GM23338 (cell line): Measurements from ENCODE around the gene ISOC2. TPM values are rescaled to one million over a fixed set of nuclear protein-coding genes. Genes with fewer than 3 reads are reported as not detected.
A peak's percentile ranks its signal among the peaks of the same experiment; 100 is the strongest.

Source experiments
- ATAC-seq: fragments of 200-7000 bp; cut with Tn5 transposase; 3 replicates; pipeline ENCODE4 v1.9.1; 2020
- DNase-seq: peaks from one replicate; pipeline ENCODE4 v3.0.0-alpha.2; 2015; ENCODE audit warnings: low spot score
- H2AFZ ChIP-seq: fragments of 200-600 bp; sonication (generic); 2 replicates; pipeline ENCODE4 v1.8.0; 2016; ENCODE audit warnings: antibody characterized with exemption, mild to moderate bottlenecking, moderate library complexity
- H3F3A ChIP-seq: fragments of 200-600 bp; sonication (generic); replicated peaks from 2 replicates; pipeline ENCODE4 v1.8.0; 2017; ENCODE audit warnings: antibody characterized with exemption, mixed run types, low read depth
- H3K27ac ChIP-seq: fragments of 200-600 bp; sonication (generic); 2 replicates; pipeline ENCODE4 v1.6.1; 2016; ENCODE audit warnings: low read depth
- H3K27me3 ChIP-seq: fragments of 200-600 bp; sonication (generic); 2 replicates; pipeline ENCODE4 v1.8.0; 2016; ENCODE audit warnings: mild to moderate bottlenecking, mixed run types, moderate library complexity; ENCODE audit not compliant: insufficient read depth
- H3K36me3 ChIP-seq: fragments of 200-600 bp; sonication (generic); 2 replicates; pipeline ENCODE4 v1.8.0; 2016; ENCODE audit warnings: mild to moderate bottlenecking; ENCODE audit not compliant: insufficient read depth
- H3K4me1 ChIP-seq: fragments of 200-600 bp; sonication (generic); 2 replicates; pipeline ENCODE4 v1.8.0; 2016; ENCODE audit warnings: mild to moderate bottlenecking, moderate library complexity; ENCODE audit not compliant: insufficient read depth
- H3K4me2 ChIP-seq: fragments of 200-600 bp; sonication (generic); 2 replicates; pipeline ENCODE4 v1.7.1; 2017; ENCODE audit warnings: mixed run types
- H3K4me3 ChIP-seq: fragments of 200-600 bp; sonication (generic); 2 replicates; pipeline ENCODE4 v1.6.1; 2016; ENCODE audit warnings: mixed run types
- H3K79me2 ChIP-seq: fragments of 200-600 bp; sonication (generic); replicated peaks from 2 replicates; pipeline ENCODE4 v1.8.0; 2017; ENCODE audit warnings: mild to moderate bottlenecking; ENCODE audit not compliant: insufficient read depth
- H3K9me2 ChIP-seq: fragments of 200-600 bp; sonication (generic); 2 replicates; pipeline ENCODE4 v1.8.0; 2017; ENCODE audit not compliant: insufficient read depth
- H4K20me1 ChIP-seq: fragments of 200-600 bp; sonication (generic); replicated peaks from 2 replicates; pipeline ENCODE4 v1.8.0; 2017; ENCODE audit warnings: mild to moderate bottlenecking; ENCODE audit not compliant: insufficient read depth
- H3K27ac Mint-ChIP-seq: 2 replicates; pipeline ENCODE4 v1.8.0; 2020; ENCODE audit warnings: inconsistent platforms, mild to moderate bottlenecking, moderate library complexity, mixed read lengths
- H3K27me3 Mint-ChIP-seq: 3 replicates; pipeline ENCODE4 v1.8.0; 2022; ENCODE audit warnings: low read depth, mild to moderate bottlenecking, moderate library complexity, mixed read lengths, inconsistent platforms; ENCODE audit not compliant: insufficient read depth, poor library complexity
- H3K36me3 Mint-ChIP-seq: 3 replicates; pipeline ENCODE4 v1.8.0; 2021; ENCODE audit warnings: low read depth, mild to moderate bottlenecking, inconsistent platforms, moderate library complexity, mixed read lengths
- H3K4me1 Mint-ChIP-seq: 3 replicates; pipeline ENCODE4 v1.8.0; 2020; ENCODE audit warnings: mild to moderate bottlenecking, inconsistent platforms, mixed read lengths
- H3K4me3 Mint-ChIP-seq: 3 replicates; pipeline ENCODE4 v1.8.0; 2021; ENCODE audit warnings: moderate library complexity, mild to moderate bottlenecking, inconsistent platforms, mixed read lengths
- H3K9me3 Mint-ChIP-seq: 3 replicates; pipeline ENCODE4 v1.8.0; 2020; ENCODE audit warnings: moderate library complexity, mild to moderate bottlenecking, inconsistent platforms, mixed read lengths
- CREB1 ChIP-seq: fragments of 250-450 bp; sonication (Bioruptor Pico); IDR thresholded peaks from 2 replicates; pipeline ENCODE4 v1.5.0; 2020; ENCODE audit warnings: low read depth, mild to moderate bottlenecking, moderate library complexity
- CTCF ChIP-seq, 2 experiments: fragments of 200-600 bp in 1 of 2; sonication (generic) in 1 of 2; conservative IDR thresholded peaks; 2 replicates each; pipeline versions ENCODE4 v1.5.1 to v1.6.1; 2016 to 2017; ENCODE audit warnings: antibody characterized with exemption in 2 of 2, low read depth in 2 of 2, mild to moderate bottlenecking in 2 of 2, moderate library complexity in 1 of 2
- EZH2phosphoT487 ChIP-seq: fragments of 200-600 bp; sonication (generic); IDR thresholded peaks from one replicate; pipeline ENCODE4 v1.8.1; 2018; ENCODE audit warnings: antibody characterized with exemption; ENCODE audit not compliant: unreplicated experiment
- JUNB ChIP-seq: IDR thresholded peaks from one replicate; pipeline ENCODE4 v1.6.1; 2016; ENCODE audit warnings: antibody characterized with exemption; ENCODE audit not compliant: unreplicated experiment
- NANOG ChIP-seq: IDR thresholded peaks from 2 replicates; pipeline ENCODE4 v1.6.1; 2016; ENCODE audit warnings: antibody characterized with exemption, borderline replicate concordance
- STAT1 ChIP-seq: IDR thresholded peaks from one replicate; pipeline ENCODE4 v1.6.1; 2016; ENCODE audit warnings: antibody characterized with exemption; ENCODE audit not compliant: unreplicated experiment
- ZNF114 ChIP-seq: fragments of 250-450 bp; sonication (Bioruptor Pico); IDR thresholded peaks from 2 replicates; pipeline ENCODE4 v1.5.0; 2020; ENCODE audit warnings: mild to moderate bottlenecking, moderate library complexity
- ZNF331 ChIP-seq: fragments of 250-450 bp; sonication (Bioruptor Pico); IDR thresholded peaks from 2 replicates; pipeline ENCODE4 v1.5.0; 2020; ENCODE audit warnings: low read depth, mild to moderate bottlenecking, moderate library complexity
- polyA plus RNA-seq: library from polyadenylated mRNA; unstranded; fragments of >200 nt; fragmentation: Nextera tagmentation; extraction: Ambion mirVana; gene quantifications from 2 replicates; pipeline ENCODE4 v1.2.1, GENCODE V29; 2016
- total RNA-seq: library from RNA; depleted of rRNA; stranded (reverse); fragments of >200 nt; shearing (Covaris generic); gene quantifications from 2 replicates; pipeline ENCODE4 v1.2.3, GENCODE V29; 2014
- TF ChIP-seq, protein P1 (sequence below): IDR thresholded peaks from one replicate; pipeline ENCODE4 v1.6.1; 2018; ENCODE audit warnings: antibody characterized with exemption; ENCODE audit not compliant: unreplicated experiment
- TF ChIP-seq, protein P2 (sequence below): IDR thresholded peaks from 2 replicates; pipeline ENCODE4 v1.6.1; 2016; ENCODE audit warnings: antibody characterized with exemption

The ISOC2 gene
- total and polyA plus RNA-seq, 2 experiments from 2014 or later = 62.6 to 85.2 TPM

- TF ChIP-seq, protein P1, sequence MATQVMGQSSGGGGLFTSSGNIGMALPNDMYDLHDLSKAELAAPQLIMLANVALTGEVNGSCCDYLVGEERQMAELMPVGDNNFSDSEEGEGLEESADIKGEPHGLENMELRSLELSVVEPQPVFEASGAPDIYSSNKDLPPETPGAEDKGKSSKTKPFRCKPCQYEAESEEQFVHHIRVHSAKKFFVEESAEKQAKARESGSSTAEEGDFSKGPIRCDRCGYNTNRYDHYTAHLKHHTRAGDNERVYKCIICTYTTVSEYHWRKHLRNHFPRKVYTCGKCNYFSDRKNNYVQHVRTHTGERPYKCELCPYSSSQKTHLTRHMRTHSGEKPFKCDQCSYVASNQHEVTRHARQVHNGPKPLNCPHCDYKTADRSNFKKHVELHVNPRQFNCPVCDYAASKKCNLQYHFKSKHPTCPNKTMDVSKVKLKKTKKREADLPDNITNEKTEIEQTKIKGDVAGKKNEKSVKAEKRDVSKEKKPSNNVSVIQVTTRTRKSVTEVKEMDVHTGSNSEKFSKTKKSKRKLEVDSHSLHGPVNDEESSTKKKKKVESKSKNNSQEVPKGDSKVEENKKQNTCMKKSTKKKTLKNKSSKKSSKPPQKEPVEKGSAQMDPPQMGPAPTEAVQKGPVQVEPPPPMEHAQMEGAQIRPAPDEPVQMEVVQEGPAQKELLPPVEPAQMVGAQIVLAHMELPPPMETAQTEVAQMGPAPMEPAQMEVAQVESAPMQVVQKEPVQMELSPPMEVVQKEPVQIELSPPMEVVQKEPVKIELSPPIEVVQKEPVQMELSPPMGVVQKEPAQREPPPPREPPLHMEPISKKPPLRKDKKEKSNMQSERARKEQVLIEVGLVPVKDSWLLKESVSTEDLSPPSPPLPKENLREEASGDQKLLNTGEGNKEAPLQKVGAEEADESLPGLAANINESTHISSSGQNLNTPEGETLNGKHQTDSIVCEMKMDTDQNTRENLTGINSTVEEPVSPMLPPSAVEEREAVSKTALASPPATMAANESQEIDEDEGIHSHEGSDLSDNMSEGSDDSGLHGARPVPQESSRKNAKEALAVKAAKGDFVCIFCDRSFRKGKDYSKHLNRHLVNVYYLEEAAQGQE = no peak
- no peak for TF ChIP-seq ZNF331 (CRISPR knock-in tag)
- no peak for TF ChIP-seq STAT1
- TF ChIP-seq, protein P2, sequence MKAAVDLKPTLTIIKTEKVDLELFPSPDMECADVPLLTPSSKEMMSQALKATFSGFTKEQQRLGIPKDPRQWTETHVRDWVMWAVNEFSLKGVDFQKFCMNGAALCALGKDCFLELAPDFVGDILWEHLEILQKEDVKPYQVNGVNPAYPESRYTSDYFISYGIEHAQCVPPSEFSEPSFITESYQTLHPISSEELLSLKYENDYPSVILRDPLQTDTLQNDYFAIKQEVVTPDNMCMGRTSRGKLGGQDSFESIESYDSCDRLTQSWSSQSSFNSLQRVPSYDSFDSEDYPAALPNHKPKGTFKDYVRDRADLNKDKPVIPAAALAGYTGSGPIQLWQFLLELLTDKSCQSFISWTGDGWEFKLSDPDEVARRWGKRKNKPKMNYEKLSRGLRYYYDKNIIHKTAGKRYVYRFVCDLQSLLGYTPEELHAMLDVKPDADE = no peak
- TF ChIP-seq ZNF114 (CRISPR knock-in tag) = no peak
- TF ChIP-seq CTCF (conservative IDR thresholded peaks at IDR 0.05; ENCODE audit: low read depth in 2 of 2) = no peak
- TF ChIP-seq EZH2phosphoT487 = no peak
Measured at GRCh38 chr19:55487924-55488687, 26.7 kb upstream of the ISOC2 start, which contains the start of gene SSC5D (continued).

GRCh38 chr19:55486971-55487923 lies 25.8 kb upstream of the ISOC2 start:
- H3K27ac Mint-ChIP-seq = peak overlapping the region; percentile 44; the same call in 1 of the 2 replicates
- no peaks in the 10 kb centered on the region; the same call in 2 of the 3 replicates for H3K9me3 Mint-ChIP-seq
- no peaks in the 10 kb centered on the region; the same call in 2 of the 3 replicates for H3K36me3 Mint-ChIP-seq
- no peaks in the 10 kb centered on the region for H4K20me1 ChIP-seq
- H3K27me3 ChIP-seq = no peaks in the 10 kb centered on the region
- TF ChIP-seq ZNF331 (CRISPR knock-in tag) (no peak), CREB1 (CRISPR knock-in tag) (no peak), ZNF114 (CRISPR knock-in tag) (no peak), JUNB (no peak), CTCF (conservative IDR thresholded peaks at IDR 0.05; ENCODE audit: low read depth in 2 of 2) (no peak), NANOG (no peak)
- no peaks in the 10 kb centered on the region for H3K9me2 ChIP-seq
- 0 out of 2 replicates have a peak overlapping the region, but pooled peaks have one; percentile 66 for H3K27ac ChIP-seq
- peaks cover 24% of the 10 kb centered on the region for H3K4me1 Mint-ChIP-seq
- H3K4me3 Mint-ChIP-seq = peak overlapping the region; percentile 53
- H3K27me3 Mint-ChIP-seq = peaks cover 14% of the 10 kb centered on the region
- H3F3A ChIP-seq = peaks cover 15% of the 10 kb centered on the region
- peaks cover 22% of the 10 kb centered on the region; the same call in 1 of the 2 replicates for H3K4me1 ChIP-seq
- H3K36me3 ChIP-seq = no peaks in the 10 kb centered on the region
- ATAC-seq (no peak), DNase-seq (no peak)
- H3K79me2 ChIP-seq = no peaks in the 10 kb centered on the region
- H3K4me2 ChIP-seq = peak overlapping the region; percentile 71
- no peak overlapping the region for H2AFZ ChIP-seq
- H3K4me3 ChIP-seq = peak overlapping the region; percentile 35
